ENCODE measurements around the gene INO80D.
"Not testable (repeated sequence)": the region's sequence is repeated elsewhere in the genome, so short reads cannot be mapped to it uniquely, and the experiment has no call there.

The INO80D gene

GRCh38 chr2:206085742-206086445 is at the start of gene INO80D:
Gene INO80D (minus strand): TSS chr2:206086174. CDS start chr2:206063016, 23,158 bp downstream.
- peak within 1 kb of the TSS; percentile 99 for H3K27ac Mint-ChIP-seq
- H3K9me3 Mint-ChIP-seq: no peaks in the 10 kb centered on the region
- peaks cover 34% of the 10 kb centered on the region for H3K4me1 Mint-ChIP-seq
- ATAC-seq: peak; percentile 92
- no peaks in the 10 kb centered on the region for H3K36me3 Mint-ChIP-seq
- H3K27me3 Mint-ChIP-seq: no peaks in the 10 kb centered on the region
- peak within 1 kb of the TSS; percentile 100 for H3K4me3 Mint-ChIP-seq

GRCh38 chr2:206127656-206128055 is 41.7 kb upstream of the INO80D start:
- Mint-ChIP-seq H3K27ac (no peak overlapping the region), H3K27me3 (no peaks in the 10 kb centered on the region), H3K9me3 (no peaks in the 10 kb centered on the region), H3K4me3 (no peak overlapping the region), H3K36me3 (peaks cover 21% of the 10 kb centered on the region), H3K4me1 (no peaks in the 10 kb centered on the region)
- no peak for ATAC-seq

- H3K9me3 Mint-ChIP-seq: peaks cover 3% of the 10 kb centered on the region
- H3K27me3 Mint-ChIP-seq: no peaks in the 10 kb centered on the region
- no peak overlapping the region for H3K4me3 Mint-ChIP-seq
- H3K36me3 Mint-ChIP-seq: peaks cover 36% of the 10 kb centered on the region
- H3K27ac Mint-ChIP-seq: no peak overlapping the region
- no peaks in the 10 kb centered on the region for H3K4me1 Mint-ChIP-seq
- ATAC-seq: no peak
Observed at GRCh38 chr2:206125901-206126300, 39.9 kb upstream of the INO80D start.

- not testable (repeated sequence) for H3K9me3 Mint-ChIP-seq, H3K4me3 Mint-ChIP-seq, H3K4me1 Mint-ChIP-seq, H3K27ac Mint-ChIP-seq, H3K27me3 Mint-ChIP-seq, ATAC-seq
- peaks cover 37% of the 10 kb centered on the region for H3K36me3 Mint-ChIP-seq
Observed at GRCh38 chr2:206122569-206122968, 36.6 kb upstream of the INO80D start.

- Mint-ChIP-seq H3K36me3 (peaks cover 40% of the 10 kb centered on the region), H3K4me3 (no peak overlapping the region), H3K27ac (no peak overlapping the region), H3K4me1 (no peaks in the 10 kb centered on the region), H3K9me3 (peaks cover 3% of the 10 kb centered on the region), H3K27me3 (no peaks in the 10 kb centered on the region)
- ATAC-seq: no peak
Observed at GRCh38 chr2:206116278-206116677, 30.3 kb upstream of the INO80D start.

- no peaks in the 10 kb centered on the region for H3K27me3 Mint-ChIP-seq
- H3K9me3 Mint-ChIP-seq: no peaks in the 10 kb centered on the region
- ATAC-seq: no peak
- H3K27ac Mint-ChIP-seq: no peak overlapping the region
- peaks cover 28% of the 10 kb centered on the region for H3K36me3 Mint-ChIP-seq
- no peaks in the 10 kb centered on the region for H3K4me1 Mint-ChIP-seq
- no peak overlapping the region for H3K4me3 Mint-ChIP-seq
Observed at GRCh38 chr2:206115026-206115578, 29.1 kb upstream of the INO80D start.

GRCh38 chr2:206112846-206113547 is 27.0 kb upstream of the INO80D start:
- Mint-ChIP-seq H3K27me3 (no peaks in the 10 kb centered on the region), H3K4me1 (no peaks in the 10 kb centered on the region), H3K4me3 (no peak overlapping the region), H3K9me3 (no peaks in the 10 kb centered on the region), H3K36me3 (peaks cover 24% of the 10 kb centered on the region), H3K27ac (no peak overlapping the region)
- ATAC-seq: no peak

GRCh38 chr2:206112108-206112507 is 26.1 kb upstream of the INO80D start:
- Mint-ChIP-seq H3K27ac (no peak overlapping the region), H3K4me1 (no peaks in the 10 kb centered on the region), H3K9me3 (no peaks in the 10 kb centered on the region), H3K4me3 (no peak overlapping the region), H3K27me3 (no peaks in the 10 kb centered on the region), H3K36me3 (peaks cover 24% of the 10 kb centered on the region)
- no peak for ATAC-seq

- no peak for ATAC-seq
- Mint-ChIP-seq H3K9me3 (no peaks in the 10 kb centered on the region), H3K4me1 (no peaks in the 10 kb centered on the region), H3K27me3 (no peaks in the 10 kb centered on the region), H3K27ac (no peak overlapping the region), H3K36me3 (peaks cover 11% of the 10 kb centered on the region), H3K4me3 (no peak overlapping the region)
Observed at GRCh38 chr2:206108713-206109112, 22.7 kb upstream of the INO80D start.

GRCh38 chr2:206105541-206105940 is 19.6 kb upstream of the INO80D start:
- ATAC-seq: no peak
- Mint-ChIP-seq H3K27ac (no peak overlapping the region), H3K36me3 (no peaks in the 10 kb centered on the region), H3K4me3 (no peak overlapping the region), H3K4me1 (no peaks in the 10 kb centered on the region), H3K9me3 (no peaks in the 10 kb centered on the region), H3K27me3 (no peaks in the 10 kb centered on the region)

- Mint-ChIP-seq H3K27ac (no peak overlapping the region), H3K4me3 (no peak overlapping the region), H3K36me3 (no peaks in the 10 kb centered on the region), H3K27me3 (no peaks in the 10 kb centered on the region), H3K9me3 (no peaks in the 10 kb centered on the region), H3K4me1 (no peaks in the 10 kb centered on the region)
- no peak for ATAC-seq
Observed at GRCh38 chr2:206105038-206105437, 19.1 kb upstream of the INO80D start.

GRCh38 chr2:206098872-206099271 is 12.9 kb upstream of the INO80D start:
- H3K9me3 Mint-ChIP-seq, H3K4me3 Mint-ChIP-seq, H3K27ac Mint-ChIP-seq, H3K27me3 Mint-ChIP-seq, ATAC-seq, H3K36me3 Mint-ChIP-seq, H3K4me1 Mint-ChIP-seq: not testable (repeated sequence)

GRCh38 chr2:206098471-206098870 is 12.5 kb upstream of the INO80D start:
- no peak for ATAC-seq
- Mint-ChIP-seq H3K27ac (no peak overlapping the region), H3K27me3 (no peaks in the 10 kb centered on the region), H3K9me3 (no peaks in the 10 kb centered on the region), H3K4me1 (no peaks in the 10 kb centered on the region), H3K36me3 (peaks cover 1% of the 10 kb centered on the region), H3K4me3 (no peak overlapping the region)

- no peak overlapping the region for H3K27ac Mint-ChIP-seq
- no peaks in the 10 kb centered on the region for H3K27me3 Mint-ChIP-seq
Observed at GRCh38 chr2:206096876-206097275, 10.9 kb upstream of the INO80D start.

GRCh38 chr2:206095536-206096332 is 9.8 kb upstream of the INO80D start:
- Mint-ChIP-seq H3K27me3 (no peaks in the 10 kb centered on the region), H3K9me3 (no peaks in the 10 kb centered on the region), H3K4me1 (no peaks in the 10 kb centered on the region), H3K27ac (no peak overlapping the region), H3K4me3 (no peak overlapping the region), H3K36me3 (peaks cover 5% of the 10 kb centered on the region)
- no peak for ATAC-seq

More at GRCh38 chr2:206096876-206097275, 10.9 kb upstream of the INO80D start:
- H3K36me3 Mint-ChIP-seq: peaks cover 5% of the 10 kb centered on the region
- no peaks in the 10 kb centered on the region for H3K9me3 Mint-ChIP-seq
- no peak for ATAC-seq
- no peaks in the 10 kb centered on the region for H3K4me1 Mint-ChIP-seq
- H3K4me3 Mint-ChIP-seq: no peak overlapping the region

Data from stimulated activated memory B cell treated with anti-CD40 and anti-IgM and Interleukin-4, amounts not matched to agents 10 μg/mL and 1 μg/mL and 100 μg/mL, for 72 hours (primary cell).